ENCODE measurements around the gene TNFAIP8L3.
"Not testable (repeated sequence)": the region's sequence is repeated elsewhere in the genome, so short reads cannot be mapped to it uniquely, and the experiment has no call there.

- TF ChIP-seq CTCF (IDR thresholded peaks at IDR 0.05; ENCODE audit: low read depth, low read length, missing input control); FOXA1 (IDR thresholded peaks at IDR 0.05): not testable (repeated sequence)
- TF ChIP-seq, protein P1, sequence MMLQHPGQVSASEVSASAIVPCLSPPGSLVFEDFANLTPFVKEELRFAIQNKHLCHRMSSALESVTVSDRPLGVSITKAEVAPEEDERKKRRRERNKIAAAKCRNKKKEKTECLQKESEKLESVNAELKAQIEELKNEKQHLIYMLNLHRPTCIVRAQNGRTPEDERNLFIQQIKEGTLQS (IDR thresholded peaks at IDR 0.05) = not testable (repeated sequence)
- TF ChIP-seq, protein P2, sequence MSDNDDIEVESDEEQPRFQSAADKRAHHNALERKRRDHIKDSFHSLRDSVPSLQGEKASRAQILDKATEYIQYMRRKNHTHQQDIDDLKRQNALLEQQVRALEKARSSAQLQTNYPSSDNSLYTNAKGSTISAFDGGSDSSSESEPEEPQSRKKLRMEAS (IDR thresholded peaks at IDR 0.05) = not testable (repeated sequence)
These were observed 57.2 kb downstream of the TNFAIP8L3 start for GRCh38 chr15:51037474-51037873.

Data from liver (tissue), 3 donors.